ENCODE data around the gene TM7SF2. TPM values are rescaled to one million over a fixed set of nuclear protein-coding genes. Genes with fewer than 3 reads are reported as not detected.

Gene TM7SF2
- 10 to 100 TPM; 21.1 to 64.6 (median 40.3) TPM for polyA plus RNA-seq
- long read RNA-seq, donor 1, transcript TM7SF2-217 (8 exons, 2,094 nt) = minor isoform, 7 of 52 reads
- long read RNA-seq, donor 1, transcript TM7SF2-201 (10 exons, 1,722 nt) = major isoform, 34 of 52 reads
- long read RNA-seq, donor 1, partial matches to known transcripts = 0 of 52 reads
- long read RNA-seq, donor 1, other reads (novel, unspliced or antisense) = 8 of 52 reads
- long read RNA-seq, donor 2, transcript TM7SF2-201 (10 exons, 1,722 nt) = major isoform, 5 of 5 reads
- long read RNA-seq, donor 2, partial matches to known transcripts = 0 of 5 reads
- long read RNA-seq, donor 2, other reads (novel, unspliced or antisense) = 0 of 5 reads
- long read RNA-seq, donor 3, partial matches to known transcripts = 10 of 17 reads
- long read RNA-seq, donor 3, other reads (novel, unspliced or antisense) = 0 of 17 reads
- long read RNA-seq, donor 4, partial matches to known transcripts = 0 of 1 reads
- long read RNA-seq, donor 4, other reads (novel, unspliced or antisense) = 0 of 1 reads
- long read RNA-seq, donor 5, partial matches to known transcripts = 0 of 3 reads
- long read RNA-seq, donor 5, other reads (novel, unspliced or antisense) = 0 of 3 reads
- long read RNA-seq, donor 6, transcript TM7SF2-201 (10 exons, 1,722 nt) = major isoform, 12 of 12 reads
- long read RNA-seq, donor 6, partial matches to known transcripts = 0 of 12 reads
- long read RNA-seq, donor 6, other reads (novel, unspliced or antisense) = 0 of 12 reads
- long read RNA-seq, donor 7 = 0 reads
- long read RNA-seq, donor 8 = 0 reads
- long read RNA-seq, donor 9, partial matches to known transcripts = 0 of 4 reads
- long read RNA-seq, donor 9, other reads (novel, unspliced or antisense) = 0 of 4 reads
- long read RNA-seq, donor 10, transcript TM7SF2-201 (10 exons, 1,722 nt) = major isoform, 12 of 14 reads
- long read RNA-seq, donor 10, partial matches to known transcripts = 0 of 14 reads
- long read RNA-seq, donor 10, other reads (novel, unspliced or antisense) = 0 of 14 reads

DNA sequence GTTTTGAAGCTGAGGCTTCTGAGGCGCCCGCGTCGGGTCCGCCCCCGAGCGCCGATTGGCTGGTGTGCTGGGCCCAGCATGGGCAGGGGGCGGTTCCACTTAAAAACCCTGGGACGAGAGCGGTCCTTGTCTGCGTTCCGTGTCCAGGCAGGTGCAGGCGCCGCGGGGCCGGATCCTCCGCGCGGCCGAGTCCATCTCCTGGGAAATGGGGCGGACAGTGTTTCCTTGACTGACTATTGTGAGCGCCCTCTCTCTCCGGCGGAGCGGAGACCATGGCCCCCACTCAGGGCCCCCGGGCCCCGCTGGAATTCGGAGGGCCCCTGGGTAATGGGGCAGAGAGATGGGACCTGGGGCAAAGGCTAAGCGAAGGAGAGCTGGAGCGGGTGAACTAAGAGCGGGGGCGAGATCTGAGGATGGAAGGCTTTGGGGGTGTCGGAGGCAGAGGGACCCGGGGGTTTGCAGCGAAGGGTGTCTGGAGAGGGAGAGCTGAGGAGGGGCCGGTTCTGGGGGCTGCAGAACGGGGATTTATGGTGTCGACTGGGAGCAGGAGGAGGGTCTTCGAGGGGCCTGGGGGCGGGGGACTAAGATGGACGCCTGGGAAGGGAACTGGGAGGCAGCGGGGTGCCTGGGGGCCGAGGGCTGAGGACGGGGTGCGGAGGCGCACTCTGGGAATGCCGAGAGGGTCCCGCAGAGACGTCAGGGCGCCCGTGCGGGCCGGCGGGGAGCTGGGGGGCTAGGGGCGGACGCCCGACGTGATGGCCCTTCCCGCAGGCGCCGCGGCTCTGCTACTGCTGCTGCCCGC is at the start of gene TM7SF2:
TSS of gene TM7SF2 (plus strand) at position 129 of the 802 bp plus-strand sequence. CDS start at position 273, 144 bp downstream.
- Histone ChIP-seq H3K36me3 (ENCODE audit: control insufficient read depth in 3 of 3, insufficient read depth in 2 of 3, low read depth in 1 of 3, low read length in 3 of 3) (peaks cover 5 to 73% (median 10%) of the 10 kb centered on the region in 3 donors), H3K27me3 (ENCODE audit: control insufficient read depth in 3 of 3, insufficient read depth in 3 of 3, low read length in 3 of 3) (no peaks in the 10 kb centered on the region), H3K9me3 (ENCODE audit: control insufficient read depth in 2 of 2, insufficient read depth in 1 of 2, low read depth in 1 of 2, low read length in 1 of 2) (no peaks in the 10 kb centered on the region), H3K4me1 (ENCODE audit: control insufficient read depth in 3 of 3, insufficient read depth in 2 of 3, low read depth in 1 of 3, low read length in 2 of 3) (peaks cover 5 to 41% (median 15%) of the 10 kb centered on the region in 3 donors), H3K4me3 (ENCODE audit: low read depth in 1 of 3, low read length in 3 of 3) (peak within 1 kb of the TSS; percentile 38 to 83 (median 58)), H3K27ac (ENCODE audit: low read depth in 1 of 3, low read length in 2 of 3) (peak within 1 kb of the TSS; percentile 15 to 79 (median 64))
- no peak for FAIRE-seq
- DNase-seq = peak; percentile 97
- WGBS, 3 donors = 0 to 1% (median 1%) methylated on average over 42 to 64 of the region's 64 CpGs

- Histone ChIP-seq H3K4me3 (ENCODE audit: low read depth in 1 of 3, low read length in 3 of 3) (no peak overlapping the region), H3K9me3 (ENCODE audit: control insufficient read depth in 2 of 2, insufficient read depth in 1 of 2, low read depth in 1 of 2, low read length in 1 of 2) (peaks cover 0 to 4% of the 10 kb centered on the region in 2 donors), H3K27ac (ENCODE audit: low read depth in 1 of 3, low read length in 2 of 3) (no peak overlapping the region), H3K4me1 (ENCODE audit: control insufficient read depth in 3 of 3, insufficient read depth in 2 of 3, low read depth in 1 of 3, low read length in 2 of 3) (peaks cover 0 to 16% (median 0%) of the 10 kb centered on the region in 3 donors), H3K27me3 (ENCODE audit: control insufficient read depth in 3 of 3, insufficient read depth in 3 of 3, low read length in 3 of 3) (no peaks in the 10 kb centered on the region), H3K36me3 (ENCODE audit: control insufficient read depth in 3 of 3, insufficient read depth in 2 of 3, low read depth in 1 of 3, low read length in 3 of 3) (peaks cover 0 to 3% (median 0%) of the 10 kb centered on the region in 3 donors)
- no peak for DNase-seq
- no peak for FAIRE-seq
- WGBS, 3 donors = 73 to 80% (median 79%) methylated on average over 3 of the region's 3 CpGs
Observed at GRCh38 chr11:65063532-65063931, 48.1 kb upstream of the TM7SF2 start.

GRCh38 chr11:65064847-65065240 is 46.8 kb upstream of the TM7SF2 start:
- no peak overlapping the region for H3K27ac ChIP-seq (ENCODE audit: low read depth in 1 of 3, low read length in 2 of 3)
- DNase-seq = no peak
- H3K36me3 ChIP-seq (ENCODE audit: control insufficient read depth in 3 of 3, insufficient read depth in 2 of 3, low read depth in 1 of 3, low read length in 3 of 3) = peaks cover 0 to 3% (median 0%) of the 10 kb centered on the region in 3 donors
- H3K9me3 ChIP-seq (ENCODE audit: control insufficient read depth in 2 of 2, insufficient read depth in 1 of 2, low read depth in 1 of 2, low read length in 1 of 2) = peaks cover 0 to 4% of the 10 kb centered on the region in 2 donors
- H3K4me1 ChIP-seq (ENCODE audit: control insufficient read depth in 3 of 3, insufficient read depth in 2 of 3, low read depth in 1 of 3, low read length in 2 of 3) = peaks cover 0 to 12% (median 0%) of the 10 kb centered on the region in 3 donors
- 84 to 97% (median 88%) methylated on average over 4 of the region's 4 CpGs for WGBS, 3 donors
- no peaks in the 10 kb centered on the region for H3K27me3 ChIP-seq (ENCODE audit: control insufficient read depth in 3 of 3, insufficient read depth in 3 of 3, low read length in 3 of 3)
- FAIRE-seq = no peak
- H3K4me3 ChIP-seq (ENCODE audit: low read depth in 1 of 3, low read length in 3 of 3) = no peak overlapping the region

- no peaks in the 10 kb centered on the region for H3K27me3 ChIP-seq (ENCODE audit: control insufficient read depth in 3 of 3, insufficient read depth in 3 of 3, low read length in 3 of 3)
- no peak for FAIRE-seq
- DNase-seq = peak in 1 of 2 donors; percentile 39
- H3K9me3 ChIP-seq (ENCODE audit: control insufficient read depth in 2 of 2, insufficient read depth in 1 of 2, low read depth in 1 of 2, low read length in 1 of 2) = peaks cover 0 to 4% of the 10 kb centered on the region in 2 donors
- H3K27ac ChIP-seq (ENCODE audit: low read depth in 1 of 3, low read length in 2 of 3) = no peak overlapping the region
- H3K4me3 ChIP-seq (ENCODE audit: low read depth in 1 of 3, low read length in 3 of 3) = no peak overlapping the region
- peaks cover 0 to 3% (median 0%) of the 10 kb centered on the region in 3 donors for H3K36me3 ChIP-seq (ENCODE audit: control insufficient read depth in 3 of 3, insufficient read depth in 2 of 3, low read depth in 1 of 3, low read length in 3 of 3)
- WGBS, 3 donors = 31 to 52% (median 51%) methylated on average over 7 of the region's 7 CpGs
- H3K4me1 ChIP-seq (ENCODE audit: control insufficient read depth in 3 of 3, insufficient read depth in 2 of 3, low read depth in 1 of 3, low read length in 2 of 3) = peaks cover 0 to 11% (median 0%) of the 10 kb centered on the region in 3 donors
Observed at GRCh38 chr11:65065851-65066250, 45.8 kb upstream of the TM7SF2 start.

- DNase-seq (no peak), FAIRE-seq (no peak)
- Histone ChIP-seq H3K27ac (ENCODE audit: low read depth in 1 of 3, low read length in 2 of 3) (no peak overlapping the region), H3K4me1 (ENCODE audit: control insufficient read depth in 3 of 3, insufficient read depth in 2 of 3, low read depth in 1 of 3, low read length in 2 of 3) (peaks cover 0 to 11% (median 0%) of the 10 kb centered on the region in 3 donors), H3K4me3 (ENCODE audit: low read depth in 1 of 3, low read length in 3 of 3) (no peak overlapping the region), H3K27me3 (ENCODE audit: control insufficient read depth in 3 of 3, insufficient read depth in 3 of 3, low read length in 3 of 3) (no peaks in the 10 kb centered on the region), H3K9me3 (ENCODE audit: control insufficient read depth in 2 of 2, insufficient read depth in 1 of 2, low read depth in 1 of 2, low read length in 1 of 2) (no peaks in the 10 kb centered on the region), H3K36me3 (ENCODE audit: control insufficient read depth in 3 of 3, insufficient read depth in 2 of 3, low read depth in 1 of 3, low read length in 3 of 3) (no peaks in the 10 kb centered on the region)
- WGBS, 3 donors = 70 to 78% (median 73%) methylated on average over 10 to 11 of the region's 11 CpGs
Observed at GRCh38 chr11:65066315-65066714, 45.4 kb upstream of the TM7SF2 start.

DNA sequence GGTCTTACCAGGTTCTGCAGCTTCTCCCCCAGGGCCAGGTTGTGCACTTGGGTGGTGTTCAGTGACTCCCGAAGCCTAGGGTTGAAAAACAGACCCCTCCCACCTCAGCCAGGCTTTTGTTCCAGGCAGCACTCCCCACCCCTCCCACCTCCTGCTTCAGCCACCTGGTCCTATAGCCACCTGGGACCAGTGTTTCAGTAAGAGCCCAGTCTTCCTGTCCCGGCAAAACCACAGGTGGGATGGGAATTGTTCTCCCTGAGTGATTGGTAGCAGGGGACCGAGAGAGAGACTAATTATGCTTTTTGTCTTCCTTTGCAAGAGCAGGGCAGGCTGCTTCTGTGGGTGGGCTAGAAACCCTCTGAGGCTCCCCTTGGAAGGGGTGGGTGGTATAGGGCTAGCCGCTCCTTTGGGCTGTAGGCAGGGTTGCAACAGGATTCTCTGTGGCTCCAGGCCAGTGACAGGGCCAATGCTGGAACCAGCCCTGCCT is 44.8 kb upstream of the TM7SF2 start:
- no peaks in the 10 kb centered on the region for H3K27me3 ChIP-seq (ENCODE audit: control insufficient read depth in 3 of 3, insufficient read depth in 3 of 3, low read length in 3 of 3)
- H3K27ac ChIP-seq (ENCODE audit: low read depth in 1 of 3, low read length in 2 of 3) = no peak overlapping the region
- no peak overlapping the region for H3K4me3 ChIP-seq (ENCODE audit: low read depth in 1 of 3, low read length in 3 of 3)
- no peaks in the 10 kb centered on the region for H3K36me3 ChIP-seq (ENCODE audit: control insufficient read depth in 3 of 3, insufficient read depth in 2 of 3, low read depth in 1 of 3, low read length in 3 of 3)
- no peak for FAIRE-seq
- H3K9me3 ChIP-seq (ENCODE audit: control insufficient read depth in 2 of 2, insufficient read depth in 1 of 2, low read depth in 1 of 2, low read length in 1 of 2) = no peaks in the 10 kb centered on the region
- 81 to 93% (median 86%) methylated on average over 4 of the region's 4 CpGs for WGBS, 3 donors
- no peak for DNase-seq
- peaks cover 0 to 11% (median 0%) of the 10 kb centered on the region in 3 donors for H3K4me1 ChIP-seq (ENCODE audit: control insufficient read depth in 3 of 3, insufficient read depth in 2 of 3, low read depth in 1 of 3, low read length in 2 of 3)

DNA sequence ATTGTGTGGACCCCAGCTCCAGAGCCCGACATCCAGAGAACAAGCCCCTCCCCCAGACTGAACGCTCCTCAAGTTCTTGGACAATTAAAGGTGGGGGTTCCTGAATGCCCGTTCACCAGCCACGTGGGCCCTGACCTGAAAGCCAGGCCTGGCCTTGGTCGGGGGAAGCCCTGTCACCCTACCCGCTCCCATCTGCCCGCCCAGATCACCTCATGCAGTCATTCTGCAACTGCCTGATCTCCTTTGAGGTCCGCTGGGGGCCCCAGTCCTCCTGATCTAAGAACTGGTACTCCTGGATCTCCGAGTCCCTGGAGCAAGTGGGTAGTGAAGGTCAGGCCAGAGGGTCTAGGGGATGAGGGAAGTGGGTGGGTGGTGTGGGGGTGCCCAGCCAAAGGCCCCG is 44.2 kb upstream of the TM7SF2 start:
- Histone ChIP-seq H3K27ac (ENCODE audit: low read depth in 1 of 3, low read length in 2 of 3) (no peak overlapping the region), H3K36me3 (ENCODE audit: control insufficient read depth in 3 of 3, insufficient read depth in 2 of 3, low read depth in 1 of 3, low read length in 3 of 3) (no peaks in the 10 kb centered on the region), H3K4me1 (ENCODE audit: control insufficient read depth in 3 of 3, insufficient read depth in 2 of 3, low read depth in 1 of 3, low read length in 2 of 3) (peaks cover 0 to 11% (median 0%) of the 10 kb centered on the region in 3 donors), H3K4me3 (ENCODE audit: low read depth in 1 of 3, low read length in 3 of 3) (no peak overlapping the region), H3K27me3 (ENCODE audit: control insufficient read depth in 3 of 3, insufficient read depth in 3 of 3, low read length in 3 of 3) (no peaks in the 10 kb centered on the region), H3K9me3 (ENCODE audit: control insufficient read depth in 2 of 2, insufficient read depth in 1 of 2, low read depth in 1 of 2, low read length in 1 of 2) (no peaks in the 10 kb centered on the region)
- 83 to 85% (median 83%) methylated on average over 10 of the region's 10 CpGs for WGBS, 3 donors
- FAIRE-seq = no peak
- DNase-seq = no peak

All from small intestine (tissue), 16 donors.